Uterus (tissue), 4 donors: Measurements from ENCODE around the gene LMOD1. TPM values are rescaled to one million over a fixed set of nuclear protein-coding genes. Genes with fewer than 3 reads are reported as not detected.

ENCODE experiments used
- DNase-seq, 2 donors: peaks; one replicate each; pipeline ENCODE4 v3.0.0-alpha.2; 2019 to 2020
- H3K27ac ChIP-seq, 2 donors: fragments of 200-600 bp; sonication (generic); 1 replicate in 1 of 2; 2 replicates in 1 of 2; pipeline ENCODE4 v1.5.1; 2016 to 2018
- H3K27me3 ChIP-seq, 2 donors: fragments of 200-600 bp; sonication (generic); one replicate each; pipeline ENCODE4 v1.5.1; 2018 to 2019; ENCODE audit warnings: control low read depth in 1 of 2
- H3K36me3 ChIP-seq, 2 donors: fragments of 200-600 bp; sonication (generic); one replicate each; pipeline ENCODE4 v1.5.1; 2019; ENCODE audit warnings: control low read depth in 1 of 2
- H3K4me1 ChIP-seq, 2 donors: fragments of 200-600 bp; sonication (generic); one replicate each; pipeline ENCODE4 v1.5.1; 2018 to 2019; ENCODE audit warnings: control low read depth in 1 of 2
- H3K4me3 ChIP-seq, 2 donors: fragments of 200-600 bp; sonication (generic); 1 replicate in 1 of 2; 2 replicates in 1 of 2; pipeline ENCODE4 v1.5.1; 2018 to 2019; ENCODE audit warnings: mild to moderate bottlenecking in 1 of 2
- H3K9me3 ChIP-seq, 2 donors: fragments of 200-600 bp; sonication (generic); one replicate each; pipeline ENCODE4 v1.5.1; 2019; ENCODE audit warnings: control low read depth in 1 of 2
- CTCF ChIP-seq, 4 experiments: fragments of 200-600 bp in 2 of 4; fragments of 450-650 bp in 2 of 4; sonication (generic) in 2 of 4; IDR thresholded peaks; one replicate each; pipeline ENCODE4 v1.5.1; 2016 to 2019; ENCODE audit warnings: antibody characterized with exemption in 4 of 4, mild to moderate bottlenecking in 2 of 4, moderate library complexity in 1 of 4
- POLR2A ChIP-seq, 2 donors: fragments of 450-650 bp; IDR thresholded peaks; one replicate each; pipeline ENCODE4 v1.6.1; 2016; ENCODE audit warnings: antibody characterized with exemption in 2 of 2, mild to moderate bottlenecking in 1 of 2, moderate library complexity in 1 of 2
- intact Hi-C: fragments of 100-400 bp; cut with DNase I; formaldehyde crosslinking; loops from one replicate; pipeline ENCODE4 v1.15.1; 2023; ENCODE audit warnings: low total_unique reads
- total RNA-seq, 4 donors: library from RNA; depleted of rRNA in 3 of 4; stranded (reverse); fragments of >200 nt in 3 of 4; gene quantifications; one replicate each; pipeline versions ENCODE4 v1.1.0 to v1.2.4, GENCODE V29; 2014 to 2023
- donor health status: DM: yes; HTN: yes; CAD: no.

Gene LMOD1
- total RNA-seq, 4 donors from 2014 or later, result 38.9 to 377 (median 147) TPM

- Histone ChIP-seq H3K36me3 (no peaks in the 10 kb centered on the region), H3K4me3 (no peak overlapping the region), H3K9me3 (no peaks in the 10 kb centered on the region), H3K27ac (no peak overlapping the region), H3K4me1 (peaks cover 0 to 10% of the 10 kb centered on the region in 2 donors), H3K27me3 (no peaks in the 10 kb centered on the region)
- intact Hi-C loops, result no loop called here
- TF ChIP-seq POLR2A (IDR thresholded peaks at IDR 0.05) (no peak), CTCF (IDR thresholded peaks at IDR 0.05) (no peak)
- no peak for DNase-seq
These were observed 12.0 kb upstream of the LMOD1 start for GRCh38 chr1:201958348-201958747.

GRCh38 chr1:201955729-201956143 is 9.4 kb upstream of the LMOD1 start:
- H3K36me3 ChIP-seq, result no peaks in the 10 kb centered on the region
- H3K9me3 ChIP-seq, result no peaks in the 10 kb centered on the region
- peak overlapping the region; percentile 84 to 89 for H3K27ac ChIP-seq
- peak overlapping the region; percentile 66 to 80 for H3K4me3 ChIP-seq
- intact Hi-C loops, result no loop called here
- H3K27me3 ChIP-seq, result no peaks in the 10 kb centered on the region
- peaks cover 0 to 10% of the 10 kb centered on the region in 2 donors for H3K4me1 ChIP-seq
- TF ChIP-seq CTCF (IDR thresholded peaks at IDR 0.05) (no peak), POLR2A (IDR thresholded peaks at IDR 0.05) (no peak)
- DNase-seq, result no peak

GRCh38 chr1:201955009-201955728 is 8.8 kb upstream of the LMOD1 start, which contains the start of gene TIMM17A:
TSS of gene TIMM17A (plus strand) at chr1:201955503. CDS start at chr1:201955527, 24 bp downstream.
- intact Hi-C loops, result no loop called here

GRCh38 chr1:201954263-201955008 is 8.1 kb upstream of the LMOD1 start:
- Histone ChIP-seq H3K4me1 (peaks cover 0 to 10% of the 10 kb centered on the region in 2 donors), H3K4me3 (peak overlapping the region; percentile 66 to 80), H3K9me3 (no peaks in the 10 kb centered on the region), H3K27me3 (no peaks in the 10 kb centered on the region), H3K27ac (peak overlapping the region; percentile 84 to 89), H3K36me3 (no peaks in the 10 kb centered on the region)
- TF ChIP-seq CTCF (IDR thresholded peaks at IDR 0.05) (no peak), POLR2A (IDR thresholded peaks at IDR 0.05) (no peak)
- DNase-seq, result no peak
- intact Hi-C loops, result no loop called here

More at GRCh38 chr1:201955009-201955728, 8.8 kb upstream of the LMOD1 start, which contains the start of gene TIMM17A:
- TF ChIP-seq CTCF (IDR thresholded peaks at IDR 0.05) (peak in 3 of 4 experiments; percentile 7 to 22 (median 13)), POLR2A (IDR thresholded peaks at IDR 0.05) (peak; percentile 87 to 91)
- peak within 1 kb of the TSS; percentile 66 to 80 for H3K4me3 ChIP-seq
- peak; percentile 96 to 97 for DNase-seq
- H3K9me3 ChIP-seq, result no peaks in the 10 kb centered on the region
- peaks cover 0 to 10% of the 10 kb centered on the region in 2 donors for H3K4me1 ChIP-seq
- no peaks in the 10 kb centered on the region for H3K27me3 ChIP-seq
- H3K27ac ChIP-seq, result peak within 1 kb of the TSS; percentile 84 to 89
- H3K36me3 ChIP-seq, result no peaks in the 10 kb centered on the region

- H3K36me3 ChIP-seq, result no peaks in the 10 kb centered on the region
- DNase-seq, result no peak
- H3K4me1 ChIP-seq, result no peaks in the 10 kb centered on the region
- TF ChIP-seq POLR2A (IDR thresholded peaks at IDR 0.05) (no peak), CTCF (IDR thresholded peaks at IDR 0.05) (no peak)
- no peaks in the 10 kb centered on the region for H3K9me3 ChIP-seq
- H3K4me3 ChIP-seq, result no peak overlapping the region
- intact Hi-C loops, result no loop called here
- H3K27ac ChIP-seq, result peak overlapping the region; percentile 57 to 98
- no peaks in the 10 kb centered on the region for H3K27me3 ChIP-seq
These were observed 3.1 kb upstream of the LMOD1 start for GRCh38 chr1:201949491-201949890.
